Measurements from ENCODE around the gene STARD4.

STARD4 gene

GRCh38 chr5:111550282-111551020, 38.1 kb upstream of the STARD4 start:
- Histone ChIP-seq H3K27ac (ENCODE audit: low read depth, low read length) (no peak overlapping the region), H3K9me3 (ENCODE audit: control insufficient read depth, insufficient read depth, low read depth, low read length) (0 out of 2 replicates have a peak, but pooled peaks cover 2% of the 10 kb centered on the region), H3K9ac (ENCODE audit: low read length) (no peak overlapping the region), H3K4me3 (ENCODE audit: low read depth, low read length) (no peak overlapping the region), H3K36me3 (ENCODE audit: control insufficient read depth, insufficient read depth, low read length) (no peaks in the 10 kb centered on the region), H3K27me3 (ENCODE audit: control insufficient read depth, insufficient read depth, low read length) (no peaks in the 10 kb centered on the region), H3K4me1 (ENCODE audit: control insufficient read depth, insufficient read depth, low read length) (peaks cover 34% of the 10 kb centered on the region)

GRCh38 chr5:111548992-111549649, 36.8 kb upstream of the STARD4 start:
- Histone ChIP-seq H3K4me3 (ENCODE audit: low read depth, low read length) (no peak overlapping the region), H3K9me3 (ENCODE audit: control insufficient read depth, insufficient read depth, low read depth, low read length) (no peaks in the 10 kb centered on the region), H3K27me3 (ENCODE audit: control insufficient read depth, insufficient read depth, low read length) (no peaks in the 10 kb centered on the region), H3K4me1 (ENCODE audit: control insufficient read depth, insufficient read depth, low read length) (peaks cover 34% of the 10 kb centered on the region), H3K9ac (ENCODE audit: low read length) (no peak overlapping the region), H3K27ac (ENCODE audit: low read depth, low read length) (no peak overlapping the region), H3K36me3 (ENCODE audit: control insufficient read depth, insufficient read depth, low read length) (no peaks in the 10 kb centered on the region)

GRCh38 chr5:111548348-111548950, 36.1 kb upstream of the STARD4 start:
- no peaks in the 10 kb centered on the region for H3K9me3 ChIP-seq (ENCODE audit: control insufficient read depth, insufficient read depth, low read depth, low read length)
- no peak overlapping the region for H3K4me3 ChIP-seq (ENCODE audit: low read depth, low read length)
- H3K36me3 ChIP-seq (ENCODE audit: control insufficient read depth, insufficient read depth, low read length), result no peaks in the 10 kb centered on the region
- no peak overlapping the region for H3K27ac ChIP-seq (ENCODE audit: low read depth, low read length)
- H3K27me3 ChIP-seq (ENCODE audit: control insufficient read depth, insufficient read depth, low read length), result no peaks in the 10 kb centered on the region
- peaks cover 34% of the 10 kb centered on the region for H3K4me1 ChIP-seq (ENCODE audit: control insufficient read depth, insufficient read depth, low read length)
- H3K9ac ChIP-seq (ENCODE audit: low read length), result no peak overlapping the region

- Histone ChIP-seq H3K36me3 (ENCODE audit: control insufficient read depth, insufficient read depth, low read length) (no peaks in the 10 kb centered on the region), H3K27ac (ENCODE audit: low read depth, low read length) (no peak overlapping the region), H3K9ac (ENCODE audit: low read length) (no peak overlapping the region), H3K4me3 (ENCODE audit: low read depth, low read length) (no peak overlapping the region), H3K9me3 (ENCODE audit: control insufficient read depth, insufficient read depth, low read depth, low read length) (no peaks in the 10 kb centered on the region), H3K27me3 (ENCODE audit: control insufficient read depth, insufficient read depth, low read length) (no peaks in the 10 kb centered on the region), H3K4me1 (ENCODE audit: control insufficient read depth, insufficient read depth, low read length) (peaks cover 7% of the 10 kb centered on the region; the same call in 1 of the 2 replicates)
Observed at GRCh38 chr5:111545031-111545430, 32.7 kb upstream of the STARD4 start.

GRCh38 chr5:111537141-111538024, 25.0 kb upstream of the STARD4 start:
- Histone ChIP-seq H3K4me3 (ENCODE audit: low read depth, low read length) (no peak overlapping the region), H3K27me3 (ENCODE audit: control insufficient read depth, insufficient read depth, low read length) (no peaks in the 10 kb centered on the region), H3K9ac (ENCODE audit: low read length) (no peak overlapping the region), H3K36me3 (ENCODE audit: control insufficient read depth, insufficient read depth, low read length) (no peaks in the 10 kb centered on the region), H3K4me1 (ENCODE audit: control insufficient read depth, insufficient read depth, low read length) (no peaks in the 10 kb centered on the region), H3K9me3 (ENCODE audit: control insufficient read depth, insufficient read depth, low read depth, low read length) (no peaks in the 10 kb centered on the region), H3K27ac (ENCODE audit: low read depth, low read length) (no peak overlapping the region)

GRCh38 chr5:111535879-111536549, 23.7 kb upstream of the STARD4 start:
- Histone ChIP-seq H3K9ac (ENCODE audit: low read length) (no peak overlapping the region), H3K36me3 (ENCODE audit: control insufficient read depth, insufficient read depth, low read length) (no peaks in the 10 kb centered on the region)

GRCh38 chr5:111532886-111533582, 20.7 kb upstream of the STARD4 start:
- no peak overlapping the region for H3K4me3 ChIP-seq (ENCODE audit: low read depth, low read length)
- H3K27me3 ChIP-seq (ENCODE audit: control insufficient read depth, insufficient read depth, low read length), result no peaks in the 10 kb centered on the region
- H3K36me3 ChIP-seq (ENCODE audit: control insufficient read depth, insufficient read depth, low read length), result no peaks in the 10 kb centered on the region
- no peak overlapping the region for H3K27ac ChIP-seq (ENCODE audit: low read depth, low read length)
- no peaks in the 10 kb centered on the region for H3K4me1 ChIP-seq (ENCODE audit: control insufficient read depth, insufficient read depth, low read length)
- H3K9ac ChIP-seq (ENCODE audit: low read length), result no peak overlapping the region
- H3K9me3 ChIP-seq (ENCODE audit: control insufficient read depth, insufficient read depth, low read depth, low read length), result no peaks in the 10 kb centered on the region

More at GRCh38 chr5:111535879-111536549, 23.7 kb upstream of the STARD4 start:
- H3K27me3 ChIP-seq (ENCODE audit: control insufficient read depth, insufficient read depth, low read length), result no peaks in the 10 kb centered on the region
- H3K4me1 ChIP-seq (ENCODE audit: control insufficient read depth, insufficient read depth, low read length), result no peaks in the 10 kb centered on the region
- no peak overlapping the region for H3K4me3 ChIP-seq (ENCODE audit: low read depth, low read length)
- H3K27ac ChIP-seq (ENCODE audit: low read depth, low read length), result no peak overlapping the region
- H3K9me3 ChIP-seq (ENCODE audit: control insufficient read depth, insufficient read depth, low read depth, low read length), result no peaks in the 10 kb centered on the region

GRCh38 chr5:111530298-111530740, 18.0 kb upstream of the STARD4 start:
- Histone ChIP-seq H3K27ac (ENCODE audit: low read depth, low read length) (no peak overlapping the region; the same call in 1 of the 2 replicates), H3K36me3 (ENCODE audit: control insufficient read depth, insufficient read depth, low read length) (no peaks in the 10 kb centered on the region), H3K4me1 (ENCODE audit: control insufficient read depth, insufficient read depth, low read length) (no peaks in the 10 kb centered on the region), H3K9me3 (ENCODE audit: control insufficient read depth, insufficient read depth, low read depth, low read length) (no peaks in the 10 kb centered on the region), H3K9ac (ENCODE audit: low read length) (no peak overlapping the region), H3K4me3 (ENCODE audit: low read depth, low read length) (no peak overlapping the region), H3K27me3 (ENCODE audit: control insufficient read depth, insufficient read depth, low read length) (no peaks in the 10 kb centered on the region)

GRCh38 chr5:111528056-111528455, 15.7 kb upstream of the STARD4 start:
- Histone ChIP-seq H3K36me3 (ENCODE audit: control insufficient read depth, insufficient read depth, low read length) (no peaks in the 10 kb centered on the region), H3K9ac (ENCODE audit: low read length) (no peak overlapping the region), H3K27ac (ENCODE audit: low read depth, low read length) (no peak overlapping the region), H3K4me1 (ENCODE audit: control insufficient read depth, insufficient read depth, low read length) (no peaks in the 10 kb centered on the region), H3K4me3 (ENCODE audit: low read depth, low read length) (no peak overlapping the region), H3K27me3 (ENCODE audit: control insufficient read depth, insufficient read depth, low read length) (no peaks in the 10 kb centered on the region), H3K9me3 (ENCODE audit: control insufficient read depth, insufficient read depth, low read depth, low read length) (no peaks in the 10 kb centered on the region)

GRCh38 chr5:111520908-111521307, 8.6 kb upstream of the STARD4 start:
- no peak overlapping the region for H3K4me3 ChIP-seq (ENCODE audit: low read depth, low read length)
- no peaks in the 10 kb centered on the region for H3K36me3 ChIP-seq (ENCODE audit: control insufficient read depth, insufficient read depth, low read length)
- no peak overlapping the region for H3K9ac ChIP-seq (ENCODE audit: low read length)
- H3K9me3 ChIP-seq (ENCODE audit: control insufficient read depth, insufficient read depth, low read depth, low read length), result no peaks in the 10 kb centered on the region
- H3K4me1 ChIP-seq (ENCODE audit: control insufficient read depth, insufficient read depth, low read length), result no peaks in the 10 kb centered on the region
- H3K27me3 ChIP-seq (ENCODE audit: control insufficient read depth, insufficient read depth, low read length), result no peaks in the 10 kb centered on the region
- H3K27ac ChIP-seq (ENCODE audit: low read depth, low read length), result no peak overlapping the region
